ENCODE data around the gene KIF11.
"Not testable (repeated sequence)": the region's sequence is repeated elsewhere in the genome, so short reads cannot be mapped to it uniquely, and the experiment has no call there.

KIF11 gene

DNA sequence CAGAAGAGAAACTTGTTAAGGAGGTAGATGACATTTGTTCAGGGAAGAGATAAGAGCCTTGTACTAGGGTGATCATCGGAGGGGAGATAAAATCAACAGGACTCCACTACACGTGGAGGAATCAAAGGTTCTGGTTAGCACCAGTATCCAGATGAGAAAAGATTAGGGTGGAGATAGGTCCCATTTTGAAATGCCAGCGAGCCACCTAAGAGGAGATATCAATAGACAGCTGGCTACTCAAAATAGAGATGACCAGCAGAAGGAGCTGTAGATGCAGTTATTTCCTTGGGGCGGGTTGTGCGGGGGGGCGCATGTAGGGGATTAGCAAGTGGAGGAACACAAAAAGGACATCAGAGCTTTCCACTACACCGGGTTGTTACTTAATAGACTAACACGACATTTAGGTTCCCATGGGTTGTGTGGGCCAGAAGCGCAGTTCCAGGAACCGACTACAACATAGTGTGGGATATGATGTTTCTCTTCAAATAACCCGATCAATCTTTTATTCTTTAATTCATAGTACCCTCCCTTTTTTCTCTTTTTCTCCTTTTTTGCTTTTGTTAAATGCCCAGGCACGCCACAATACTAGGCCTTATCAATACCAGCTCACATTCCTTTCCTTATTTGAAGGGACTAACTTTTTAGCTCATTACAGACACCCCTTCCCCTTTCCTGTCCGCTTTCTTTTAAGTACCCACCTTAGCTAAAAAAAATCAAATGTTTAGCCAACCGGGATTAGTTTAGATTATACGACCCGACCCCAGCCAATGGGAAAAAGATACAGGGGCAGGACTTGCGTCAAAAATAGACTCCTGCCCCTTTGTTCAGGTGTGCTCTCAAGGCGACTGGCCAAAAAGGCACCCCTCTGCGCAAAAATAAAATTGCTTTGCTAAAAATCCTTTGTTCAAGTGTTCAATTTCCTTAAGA lies 2.0 kb upstream of the KIF11 start:
- no peak for DNase-seq (ENCODE audit: low read depth)

DNA sequence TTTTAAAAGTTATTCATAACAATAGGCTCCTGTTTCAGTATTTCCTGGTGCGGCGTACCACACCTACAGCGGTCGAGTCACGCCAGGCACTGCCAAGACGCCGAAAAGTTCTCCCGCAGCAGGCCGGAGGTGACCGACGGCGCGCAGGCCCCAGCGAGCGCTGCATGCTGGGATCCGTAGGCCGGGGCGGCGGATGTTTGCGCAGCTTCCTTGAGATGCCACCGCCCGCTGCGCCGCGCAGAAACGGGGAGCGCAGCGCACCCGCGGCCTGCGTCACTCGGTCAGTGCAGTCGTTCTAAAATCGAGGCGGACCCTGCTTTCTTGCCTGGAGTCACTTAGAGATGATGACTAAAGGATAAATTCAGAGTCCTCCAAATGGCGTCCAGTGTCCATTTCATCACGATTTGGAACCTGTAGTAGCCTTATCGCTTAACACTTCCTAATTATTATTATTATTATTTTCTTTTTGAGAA lies 1.3 kb upstream of the KIF11 start:
- DNase-seq (ENCODE audit: low read depth): peak; percentile 80

DNA sequence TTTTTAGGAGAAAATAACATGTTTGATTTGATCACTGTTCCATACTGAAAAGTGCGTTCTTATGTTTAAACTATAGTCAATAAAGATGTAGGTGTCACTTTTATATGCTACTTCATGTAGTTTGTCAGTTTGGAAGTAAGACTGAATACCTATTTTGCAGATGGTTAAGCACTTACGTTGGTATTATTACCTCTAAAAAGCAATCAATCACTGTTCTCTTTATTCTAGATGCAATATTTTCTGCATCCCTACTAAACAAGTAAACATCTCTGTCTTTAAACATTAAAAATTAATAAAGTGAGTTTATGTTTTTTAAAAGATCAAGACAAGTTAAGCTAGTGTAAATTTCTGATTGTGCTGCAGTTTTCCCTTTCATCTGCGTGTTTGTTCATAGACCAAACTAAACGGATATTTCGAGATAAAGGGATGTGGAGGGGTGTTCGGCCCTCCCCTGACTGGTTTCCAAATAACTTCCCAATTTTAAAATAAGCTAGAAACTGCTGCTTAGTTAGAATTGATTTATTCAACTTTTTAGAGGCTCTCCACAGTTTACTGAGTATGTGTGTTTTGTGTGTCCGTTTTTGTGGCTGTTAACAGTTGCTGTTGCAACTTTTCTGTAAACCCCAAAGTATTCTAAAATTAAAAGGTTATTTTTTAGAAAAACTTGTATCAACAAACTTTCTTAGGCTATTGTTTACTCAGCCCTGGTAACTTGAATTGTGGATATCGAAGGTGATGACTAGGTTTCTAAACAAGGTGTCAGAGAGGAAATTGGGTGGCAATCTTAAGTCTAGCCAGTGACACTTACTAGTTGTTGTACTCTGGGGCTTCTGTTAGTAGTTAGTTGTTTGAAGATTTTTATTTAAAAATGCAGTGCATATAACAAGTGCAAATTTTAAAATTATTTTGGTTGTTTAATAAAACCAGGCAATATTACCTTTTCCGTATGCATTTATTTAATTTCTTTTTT lies 974 bp downstream of the KIF11 start:
- DNase-seq (ENCODE audit: low read depth): no peak

DNA sequence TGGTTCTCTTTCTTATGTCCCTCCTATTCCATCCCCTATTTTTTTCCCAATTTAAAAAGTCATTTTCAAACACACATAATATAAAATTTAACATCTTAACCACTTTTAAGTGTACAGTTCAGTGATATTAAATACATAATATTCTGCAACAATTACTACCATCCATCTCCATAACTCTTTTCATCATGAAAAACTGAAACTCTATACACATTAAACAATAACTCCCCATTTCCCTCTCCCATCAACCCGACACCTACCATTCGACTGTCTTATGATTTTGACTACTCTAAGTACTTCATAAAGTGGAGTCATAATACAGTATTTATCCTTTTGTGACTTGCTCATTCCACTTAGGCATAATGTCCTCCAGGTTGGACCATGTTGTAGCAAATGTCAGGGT lies 2.6 kb downstream of the KIF11 start:
- DNase-seq (ENCODE audit: low read depth): no peak

DNA sequence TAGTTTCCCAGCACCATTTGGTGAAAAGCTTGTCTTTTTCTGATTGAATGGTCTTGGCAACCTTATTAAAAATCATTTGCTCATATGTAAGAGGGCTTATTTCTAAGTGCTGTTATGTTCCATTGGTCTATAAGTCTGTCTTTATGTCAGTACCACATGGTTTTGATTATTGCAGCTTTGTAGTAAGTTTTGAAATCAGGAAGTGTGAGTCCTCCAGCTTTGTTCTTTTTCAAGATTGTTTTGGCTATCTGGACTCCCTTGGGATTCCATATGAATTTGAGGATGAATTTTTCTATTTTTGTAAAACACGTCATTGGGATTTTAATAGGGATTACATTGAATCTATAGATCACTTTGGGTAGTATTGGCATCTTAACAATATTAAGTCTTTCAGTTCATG lies 5.4 kb downstream of the KIF11 start:
- no peak for DNase-seq (ENCODE audit: low read depth)

DNA sequence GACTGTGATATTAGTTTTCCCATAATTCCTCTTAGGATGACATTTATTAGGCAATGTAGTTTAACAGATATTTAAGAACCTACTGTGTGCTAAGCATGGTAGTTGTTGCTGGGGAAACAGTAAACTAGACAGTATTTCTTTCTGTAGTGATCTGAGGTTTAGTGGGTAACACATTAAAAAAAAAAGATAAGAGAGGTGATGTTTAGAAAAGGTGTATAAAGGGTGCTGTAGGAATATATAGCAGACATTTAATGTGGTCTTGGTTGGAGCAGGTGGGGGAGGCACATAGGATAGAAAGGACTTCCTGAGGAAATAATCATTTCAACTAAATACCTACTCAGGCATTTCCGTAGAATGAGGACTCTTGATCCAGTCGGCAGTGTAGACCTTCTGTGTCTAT lies 11.9 kb downstream of the KIF11 start:
- no peak for DNase-seq (ENCODE audit: low read depth)

DNA sequence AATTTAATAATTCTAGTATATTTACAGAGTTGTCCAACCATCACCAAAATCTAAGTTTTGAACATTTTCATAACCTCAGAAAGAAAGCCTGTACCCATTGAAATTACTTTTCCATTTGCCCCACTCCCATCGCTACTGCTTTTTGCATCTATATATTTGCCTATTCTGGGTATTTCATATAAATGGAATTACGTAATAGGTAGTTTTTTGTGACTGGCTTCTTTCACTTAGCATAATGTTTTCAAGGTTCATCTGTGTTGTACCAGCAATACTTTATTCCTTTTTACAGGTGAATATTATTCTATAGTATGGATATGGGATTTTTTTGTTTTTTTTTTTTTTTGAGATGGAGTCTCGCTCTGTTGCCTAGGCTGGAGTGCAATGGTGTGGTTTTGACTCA lies 22.6 kb downstream of the KIF11 start:
- DNase-seq (ENCODE audit: low read depth): no peak

DNA sequence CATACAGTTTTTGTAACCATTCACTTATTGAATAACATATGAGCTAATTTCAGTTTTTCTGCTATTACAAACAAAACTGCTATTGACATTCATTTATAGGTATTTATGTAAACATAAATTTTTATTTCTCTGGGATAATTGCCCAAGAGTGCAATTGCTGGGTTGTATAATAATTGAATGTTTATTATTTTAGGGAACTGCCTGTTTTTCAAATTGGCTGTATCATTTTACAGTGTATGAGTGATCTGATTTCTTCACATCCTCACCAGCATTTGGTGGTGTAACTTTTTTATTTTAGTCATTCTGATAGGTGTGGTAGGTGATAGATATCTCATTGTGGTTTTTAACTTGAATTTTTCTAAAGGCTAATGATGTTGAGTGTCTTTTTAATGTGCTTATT lies 26.4 kb downstream of the KIF11 start:
- DNase-seq (ENCODE audit: low read depth): no peak

DNA sequence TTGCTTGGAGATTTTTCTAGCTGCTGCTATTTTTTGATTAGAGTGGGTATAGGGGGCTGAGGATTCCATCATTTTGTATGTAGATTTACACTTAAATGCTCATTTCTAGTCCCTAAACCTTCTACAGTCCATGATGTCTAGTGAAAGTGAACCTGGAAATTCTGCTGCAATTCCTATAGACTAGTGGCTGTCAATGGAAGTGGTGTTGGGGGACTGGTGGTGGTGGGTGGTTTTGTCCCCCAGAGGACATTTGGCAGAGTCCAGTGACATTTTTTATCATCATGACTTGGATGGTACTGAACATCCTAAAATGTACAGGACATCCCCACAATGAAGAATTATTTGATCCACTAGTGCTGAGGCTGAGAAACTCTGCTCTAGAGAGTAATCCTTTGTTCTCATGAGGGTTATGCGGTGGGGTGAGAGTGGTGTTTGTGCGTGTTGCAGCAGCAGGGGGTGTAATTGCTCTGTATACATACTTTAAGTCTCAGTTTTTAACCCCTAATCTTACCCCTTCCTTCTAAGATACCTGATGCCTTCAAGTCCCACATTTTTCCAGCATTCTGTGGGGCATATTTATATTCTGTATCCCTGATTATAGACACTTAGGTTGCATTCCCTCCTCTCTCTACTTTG lies 35.0 kb downstream of the KIF11 start:
- no peak for DNase-seq (ENCODE audit: low read depth)

DNA sequence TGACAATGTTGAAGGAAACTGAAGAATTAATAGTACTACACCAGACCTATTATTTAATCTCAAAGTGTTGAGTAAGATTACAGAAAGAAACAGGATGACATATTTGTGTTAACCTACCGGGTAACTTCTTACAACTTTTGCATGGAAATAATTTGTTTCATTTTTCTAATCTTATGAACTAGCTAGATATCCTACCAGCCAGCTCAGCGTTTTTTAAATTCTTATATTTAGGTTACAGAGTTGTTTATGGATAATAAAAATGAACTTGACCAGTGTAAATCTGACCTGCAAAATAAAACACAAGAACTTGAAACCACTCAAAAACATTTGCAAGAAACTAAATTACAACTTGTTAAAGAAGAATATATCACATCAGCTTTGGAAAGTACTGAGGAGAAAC lies 37.0 kb downstream of the KIF11 start:
- no peak for DNase-seq (ENCODE audit: low read depth)

DNA sequence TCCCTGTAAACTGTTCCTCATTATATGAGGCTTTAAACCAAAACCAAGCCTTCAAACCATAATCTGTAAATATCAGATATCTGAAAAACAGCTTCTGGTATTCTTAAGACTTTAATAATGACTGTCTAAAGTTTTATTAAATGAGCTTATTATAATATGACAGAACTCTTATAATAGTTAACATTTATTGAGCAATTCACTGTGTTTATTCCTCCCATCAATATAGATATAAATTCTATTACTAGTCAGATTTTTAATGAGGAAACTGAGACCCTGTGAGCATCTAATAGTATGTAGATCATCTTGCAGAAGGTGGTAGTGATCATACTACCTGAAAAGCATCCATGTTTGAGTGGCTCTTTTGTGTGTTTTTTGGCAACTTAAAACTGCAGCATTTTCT lies 45.1 kb downstream of the KIF11 start:
- DNase-seq (ENCODE audit: low read depth): no peak

DNA sequence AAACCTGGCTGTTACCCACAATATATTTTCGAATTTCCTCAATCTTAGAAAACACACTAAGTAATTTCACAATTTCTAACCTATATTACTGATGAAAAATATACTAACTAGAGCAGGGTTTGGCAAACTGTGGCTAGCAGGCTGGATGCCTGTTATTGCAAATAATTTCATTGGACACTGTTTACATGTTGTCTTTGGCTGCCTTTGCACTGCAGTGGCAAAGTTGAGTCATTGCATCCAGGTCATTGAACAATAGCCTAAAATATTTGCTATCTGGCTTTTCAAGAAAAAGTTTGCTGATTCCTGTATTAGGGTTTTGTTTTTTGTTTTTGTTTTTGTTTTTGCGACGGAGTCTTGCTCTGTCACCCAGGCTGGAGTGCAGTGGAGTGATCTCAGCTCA lies 47.2 kb downstream of the KIF11 start:
- no peak for DNase-seq (ENCODE audit: low read depth)

DNA sequence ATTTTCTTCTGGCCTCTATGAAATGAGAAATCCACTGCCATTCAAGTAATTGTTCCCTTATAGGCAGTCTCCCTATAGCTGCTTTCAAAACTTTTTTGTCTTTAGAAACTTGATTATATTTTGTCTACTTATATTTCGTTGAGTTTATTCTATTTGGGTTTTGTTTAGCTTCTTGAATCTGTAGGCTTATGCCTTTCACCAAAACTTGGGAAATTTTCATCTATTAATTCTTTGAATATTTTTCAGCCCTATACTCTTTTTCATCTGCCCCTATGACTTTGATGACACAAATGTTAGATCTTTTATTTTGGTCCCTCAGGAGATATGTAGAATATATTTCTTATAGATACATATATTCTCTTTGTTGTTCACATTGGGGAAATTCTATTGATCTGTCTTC lies 48.6 kb downstream of the KIF11 start:
- DNase-seq (ENCODE audit: low read depth): no peak

DNA sequence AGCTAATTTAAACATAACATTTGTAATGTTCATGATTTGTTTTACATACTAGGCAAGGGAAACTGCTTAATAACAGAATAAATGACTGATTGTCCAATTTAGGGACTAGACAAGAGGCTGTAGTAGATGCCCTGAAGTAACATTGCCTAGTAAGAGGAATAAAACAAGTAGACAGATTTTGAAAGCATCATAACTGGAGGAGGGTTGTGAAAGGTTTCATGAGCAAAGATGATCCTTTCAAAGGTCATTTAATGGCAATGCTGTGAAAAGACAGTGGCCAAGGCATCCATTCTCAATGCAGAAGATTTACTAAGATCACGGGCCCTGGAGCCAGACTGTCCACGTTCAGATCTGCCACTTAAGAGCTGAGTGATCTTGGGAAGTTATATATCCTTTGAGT lies 52.0 kb downstream of the KIF11 start:
- DNase-seq (ENCODE audit: low read depth): no peak

DNA sequence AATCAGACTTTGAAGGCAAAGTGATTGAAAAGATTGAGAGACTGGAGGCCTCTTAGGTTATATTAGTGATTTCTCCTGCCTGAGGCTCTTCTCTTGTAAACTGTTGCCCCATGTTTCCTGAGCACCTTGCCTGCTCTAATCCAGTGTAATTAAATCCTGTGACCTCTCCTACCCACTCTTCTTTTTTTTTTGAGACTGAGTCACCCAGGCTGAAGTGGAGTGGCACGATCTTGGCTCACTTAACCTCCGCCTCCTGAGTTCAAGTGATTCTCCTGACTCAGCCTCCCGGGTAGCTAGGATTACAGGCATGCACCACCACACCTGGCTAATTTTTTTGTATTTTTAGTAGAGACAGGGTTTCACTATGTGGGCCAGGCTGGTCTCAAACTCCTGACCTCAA lies 57.9 kb downstream of the KIF11 start:
- not testable (repeated sequence) for DNase-seq (ENCODE audit: low read depth)

DNA sequence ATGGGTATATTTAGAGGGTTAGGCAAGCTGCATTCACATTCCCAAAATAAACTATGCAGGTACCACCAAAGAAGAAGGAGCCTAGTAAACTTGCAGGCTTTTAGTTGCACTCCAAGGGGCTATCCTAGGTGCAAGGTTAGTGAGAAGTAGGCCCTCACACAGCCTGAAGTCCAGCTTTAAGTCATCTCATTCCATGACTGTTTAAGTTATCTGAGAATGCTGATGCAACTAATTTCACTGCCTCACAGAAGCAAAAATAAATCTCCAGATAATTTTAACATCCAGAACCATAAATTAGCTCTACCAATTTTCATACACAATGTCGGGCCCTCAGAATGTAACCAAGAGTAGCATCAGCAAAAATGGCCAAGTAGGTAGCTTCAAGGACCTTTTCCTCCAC lies 62.5 kb downstream of the KIF11 start:
- no peak for DNase-seq (ENCODE audit: low read depth)

DNA sequence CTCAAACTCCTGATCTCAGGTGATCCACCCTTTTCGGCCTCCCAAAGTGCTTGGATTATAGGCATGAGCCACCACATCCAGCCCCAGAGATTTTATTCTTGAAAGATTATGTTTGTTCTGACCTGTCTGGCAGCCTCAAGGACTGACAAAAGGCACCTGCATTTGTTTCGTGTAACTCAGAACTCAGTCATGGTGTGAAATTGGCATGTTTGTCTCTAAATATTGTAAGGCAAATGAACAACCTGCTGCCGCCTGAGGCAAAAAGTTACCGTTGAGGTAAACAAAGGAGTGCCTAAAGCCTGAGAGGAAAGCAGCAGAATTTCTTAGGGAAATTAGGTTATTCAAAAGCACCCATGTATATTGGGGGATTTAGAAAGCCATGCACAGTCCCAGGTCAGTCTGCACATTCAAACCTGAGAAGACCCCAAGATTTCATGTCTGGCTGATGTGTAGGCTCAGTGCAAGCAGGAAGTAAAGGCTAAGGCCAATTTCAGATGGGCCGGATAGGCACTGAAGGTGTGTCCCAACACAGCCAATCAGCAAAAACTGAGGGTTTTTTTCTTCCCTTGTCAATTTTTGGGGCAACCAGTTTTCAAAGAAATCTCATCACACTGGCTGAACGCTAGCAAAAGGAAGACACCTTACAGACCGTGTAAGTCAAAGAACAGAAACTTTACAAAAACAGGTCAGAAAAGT lies 63.5 kb downstream of the KIF11 start:
- no peak for DNase-seq (ENCODE audit: low read depth)

DNA sequence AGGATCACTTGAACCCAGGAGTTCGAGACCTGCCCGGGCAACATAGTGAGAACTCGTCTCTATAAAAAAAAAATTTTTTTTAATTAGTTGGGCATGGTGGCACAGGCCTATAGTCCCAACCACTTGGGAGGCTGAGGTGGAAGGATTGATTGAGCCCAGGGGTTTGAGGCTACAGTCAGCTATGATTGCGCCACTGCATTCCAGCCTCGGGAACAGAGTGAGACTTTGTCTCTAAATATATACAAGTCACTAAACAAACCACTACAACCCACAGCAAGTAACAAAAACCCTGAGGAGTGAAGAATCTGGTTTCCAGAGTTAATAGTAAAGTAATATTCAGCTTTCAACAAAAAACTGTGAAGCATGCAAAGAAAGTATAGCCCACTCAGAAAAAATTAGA lies 64.1 kb downstream of the KIF11 start:
- no peak for DNase-seq (ENCODE audit: low read depth)

DNA sequence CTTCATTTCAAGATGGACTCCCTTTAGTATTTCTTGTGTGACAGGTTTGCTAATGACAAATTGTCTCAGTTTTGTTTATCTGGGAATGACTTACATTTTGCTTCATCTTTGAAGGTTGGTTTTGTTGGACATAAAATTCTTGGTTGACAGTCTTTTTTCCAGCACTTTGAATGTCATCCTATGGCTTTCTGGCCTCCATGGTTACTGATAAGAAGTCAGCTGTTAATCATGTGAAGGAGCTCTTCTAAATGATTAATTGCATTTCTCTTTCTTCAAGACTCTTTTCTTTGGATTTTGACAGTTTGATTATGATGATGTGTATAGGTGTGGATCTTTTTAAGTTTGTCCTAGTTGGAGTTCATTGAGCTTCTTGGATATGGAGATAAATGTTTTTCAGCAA lies 69.9 kb downstream of the KIF11 start:
- DNase-seq (ENCODE audit: low read depth): no peak

DNA sequence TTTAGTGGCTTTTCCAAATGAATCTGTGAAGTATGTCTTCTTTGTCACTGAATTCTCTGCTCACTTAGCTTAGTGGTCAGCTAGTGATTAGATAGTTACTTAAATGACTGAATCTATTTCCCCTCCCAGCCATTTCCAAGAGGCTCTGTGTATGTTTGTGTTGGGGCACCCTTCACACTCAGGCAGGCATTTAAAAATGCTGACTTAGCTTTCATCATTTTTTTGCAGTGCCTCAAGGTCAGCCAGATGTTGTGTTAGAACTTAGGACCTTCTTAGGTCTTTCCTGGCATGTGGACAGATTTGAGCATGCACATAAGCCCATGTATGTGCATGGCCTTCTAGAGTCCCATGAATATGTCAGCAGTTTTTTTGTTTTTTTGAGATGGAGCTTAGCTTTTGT lies 71.4 kb downstream of the KIF11 start:
- DNase-seq (ENCODE audit: low read depth): no peak

DNA sequence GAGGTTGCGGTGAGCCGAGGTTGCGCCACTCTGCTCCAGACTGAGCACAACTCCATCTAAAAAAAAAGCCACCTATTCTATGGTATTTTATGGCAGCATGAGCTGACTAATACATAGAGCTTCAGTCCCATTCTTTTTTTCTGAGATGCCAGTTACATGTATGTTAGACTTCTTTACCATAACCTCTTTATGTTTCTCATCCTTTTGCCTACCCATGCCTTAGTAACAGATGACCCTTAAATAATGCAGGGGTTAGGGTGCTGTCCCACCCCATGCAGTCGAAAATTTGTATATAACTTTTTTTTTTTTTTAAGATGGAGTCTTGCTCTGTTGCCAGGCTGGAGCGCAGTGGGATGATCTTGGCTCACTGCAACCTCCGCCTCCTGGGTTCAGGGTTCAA lies 74.1 kb downstream of the KIF11 start:
- no peak for DNase-seq (ENCODE audit: low read depth)

DNA sequence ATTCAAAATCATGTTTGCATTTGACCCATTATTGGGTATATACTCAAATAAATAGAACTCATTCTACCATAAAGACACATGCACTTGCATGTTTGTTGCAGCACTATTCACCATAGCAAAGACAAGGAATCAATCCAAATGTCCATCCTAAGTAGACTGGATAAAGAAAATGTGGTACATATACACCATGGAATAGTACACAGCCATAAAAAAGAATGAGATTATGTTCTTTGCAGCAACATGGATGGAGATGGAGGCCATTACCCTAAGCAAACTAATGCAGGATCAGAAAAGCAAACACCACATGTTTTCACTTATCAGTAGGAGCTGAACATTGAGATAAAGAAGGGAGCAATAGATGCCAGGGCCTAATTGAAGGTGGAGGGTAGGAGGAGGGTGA lies 84.8 kb downstream of the KIF11 start:
- no peak for DNase-seq (ENCODE audit: low read depth)

Data from stimulated activated CD8-positive, alpha-beta memory T cell treated with anti-CD3 and anti-CD28 coated beads, Interleukin-4, amount 100 ng/mL, for 24 hours (primary cell).